SK-N-SH (cell line): ENCODE measurements around the gene STYXL2. TPM values are rescaled to one million over a fixed set of nuclear protein-coding genes. Genes with fewer than 3 reads are reported as not detected.

Source experiments
- CTCF ChIA-PET: fragments of 300-600, 350-600 bp; formaldehyde crosslinking; extraction: SDS; loops from one replicate; lab custom pipeline; 2021; lab: Yijun Ruan, JAX
- POLR2A ChIA-PET: fragments of 350-600 bp; sonication (Branson Sonifier 250); formaldehyde crosslinking; extraction: SDS; loops from one replicate; lab custom pipeline; 2020; ENCODE audit warnings: antibody characterized with exemption, inconsistent platforms; lab: Yijun Ruan, JAX
- DNase-seq: peaks from one replicate; pipeline ENCODE4 v3.0.0; 2012
- H2AFZ ChIP-seq: fragments of 200-600 bp; sonication (generic); 2 replicates; pipeline ENCODE4 v1.8.1; 2016; ENCODE audit warnings: antibody characterized with exemption, mild to moderate bottlenecking, low read depth
- H3F3A ChIP-seq: fragments of 200-600 bp; sonication (generic); replicated peaks from 2 replicates; pipeline ENCODE3; 2016; ENCODE audit warnings: antibody characterized with exemption, mild to moderate bottlenecking; ENCODE audit not compliant: insufficient read depth
- H3K27ac ChIP-seq, 2 experiments: fragments of 200-500 bp in 1 of 2; fragments of 200-600 bp in 1 of 2; sonication (Bioruptor generic) in 1 of 2; sonication (generic), shearing (Covaris generic) in 1 of 2; 2 replicates each; pipeline versions ENCODE4 v1.5.1 to v1.6.1; 2014 to 2016; ENCODE audit warnings: low read depth in 2 of 2, inconsistent platforms in 1 of 2, low read length in 1 of 2, mild to moderate bottlenecking in 1 of 2, mixed read lengths in 1 of 2
- H3K27me3 ChIP-seq: fragments of 200-600 bp; sonication (generic), shearing (Covaris generic); 2 replicates; pipeline ENCODE4 v1.6.1; 2016; ENCODE audit warnings: mixed run types; ENCODE audit not compliant: insufficient read depth
- H3K36me3 ChIP-seq, 2 experiments: fragments of 200-500 bp in 1 of 2; fragments of 200-600 bp in 1 of 2; sonication (Bioruptor generic) in 1 of 2; sonication (generic) in 1 of 2; replicated peaks in 1 of 2; 2 replicates each; pipeline versions ENCODE3 to v1.5.1; 2014 to 2016; ENCODE audit warnings: low read length in 1 of 2, mild to moderate bottlenecking in 1 of 2; ENCODE audit not compliant: insufficient read depth in 2 of 2, control insufficient read depth in 1 of 2
- H3K4me1 ChIP-seq, 2 experiments: fragments of 200-500 bp in 1 of 2; fragments of 200-600 bp in 1 of 2; sonication (Bioruptor generic) in 1 of 2; sonication (generic), shearing (Covaris generic) in 1 of 2; 2 replicates each; pipeline versions ENCODE4 v1.5.1 to v1.6.1; 2014 to 2016; ENCODE audit warnings: low read depth in 1 of 2, low read length in 1 of 2, mixed run types in 1 of 2; ENCODE audit not compliant: insufficient read depth in 2 of 2, control insufficient read depth in 1 of 2
- H3K4me2 ChIP-seq: fragments of 200-600 bp; sonication (generic), shearing (Covaris generic); 2 replicates; pipeline ENCODE4 v1.6.1; 2017; ENCODE audit warnings: mixed run types
- H3K4me3 ChIP-seq, 2 experiments: fragments of 200-500 bp in 1 of 2; fragments of 200-600 bp in 1 of 2; sonication (Bioruptor generic) in 1 of 2; sonication (generic), shearing (Covaris generic) in 1 of 2; 2 replicates each; pipeline versions ENCODE4 v1.5.1 to v1.8.1; 2014 to 2016; ENCODE audit warnings: low read depth in 2 of 2, inconsistent platforms in 1 of 2, low read length in 1 of 2, mild to moderate bottlenecking in 1 of 2, mixed read lengths in 1 of 2, moderate library complexity in 1 of 2
- H3K79me2 ChIP-seq: fragments of 200-600 bp; sonication (generic); 2 replicates; pipeline ENCODE4 v1.8.1; 2017; ENCODE audit warnings: mild to moderate bottlenecking; ENCODE audit not compliant: insufficient read depth
- H3K9ac ChIP-seq: fragments of 200-600 bp; sonication (generic); 2 replicates; pipeline ENCODE4 v1.6.1; 2017; ENCODE audit warnings: mixed run types
- H3K9me2 ChIP-seq: fragments of 200-600 bp; sonication (generic); 2 replicates; pipeline ENCODE4 v1.6.1; 2017; ENCODE audit warnings: mixed run types
- H3K9me3 ChIP-seq: fragments of 200-600 bp; sonication (generic); 2 replicates; pipeline ENCODE4 v1.6.1; 2017; ENCODE audit warnings: mixed run types, mild to moderate bottlenecking, moderate library complexity
- H4K20me1 ChIP-seq: fragments of 200-600 bp; sonication (generic); 2 replicates; pipeline ENCODE4 v1.6.1; 2017; ENCODE audit warnings: mild to moderate bottlenecking, mixed run types; ENCODE audit not compliant: insufficient read depth
- EP300 ChIP-seq, 2 experiments: IDR thresholded peaks; 2 replicates each; pipeline versions ENCODE4 v1.4.0 to v1.6.1; 2012; ENCODE audit warnings: borderline replicate concordance in 1 of 2, low read depth in 1 of 2, low read length in 1 of 2
- FOSL2 ChIP-seq: IDR thresholded peaks from 2 replicates; pipeline ENCODE4 v1.4.0; 2012; ENCODE audit warnings: low read depth, mild to moderate bottlenecking, moderate library complexity, borderline replicate concordance
- GATA2 ChIP-seq: sonication (generic); formaldehyde crosslinking; IDR thresholded peaks from 2 replicates; pipeline ENCODE4 v1.5.0; 2020; ENCODE audit warnings: mild to moderate bottlenecking, missing genetic modification reagents
- MXI1 ChIP-seq: IDR thresholded peaks from 2 replicates; pipeline ENCODE4 v1.6.1; 2012; ENCODE audit warnings: mild to moderate bottlenecking, low read depth, low read length, improper control_type of control experiment
- NRF1 ChIP-seq: IDR thresholded peaks from 2 replicates; pipeline ENCODE4 v1.6.1; 2012; ENCODE audit warnings: low read depth, mild to moderate bottlenecking, low read length
- POLR2AphosphoS5 ChIP-seq: IDR thresholded peaks from 2 replicates; pipeline ENCODE4 v1.6.1; 2012; ENCODE audit warnings: low read depth, low read length
- RAD21 ChIP-seq: IDR thresholded peaks from 2 replicates; pipeline ENCODE4 v1.6.1; 2012; ENCODE audit warnings: mild to moderate bottlenecking, low read length
- RFX5 ChIP-seq: IDR thresholded peaks from 2 replicates; pipeline ENCODE4 v1.6.1; 2012; ENCODE audit warnings: mild to moderate bottlenecking, improper control_type of control experiment, low read length
- RXRA ChIP-seq: IDR thresholded peaks from 2 replicates; pipeline ENCODE4 v1.4.0; 2012; ENCODE audit warnings: low read depth, mild to moderate bottlenecking, borderline replicate concordance
- SIN3A ChIP-seq: IDR thresholded peaks from 2 replicates; pipeline ENCODE4 v1.6.1; 2012; ENCODE audit warnings: low read depth, mild to moderate bottlenecking, low read length, moderate library complexity, borderline replicate concordance
- SMC3 ChIP-seq: IDR thresholded peaks from 2 replicates; pipeline ENCODE4 v1.6.1; 2012; ENCODE audit warnings: low read depth, low read length, improper control_type of control experiment
- TAF1 ChIP-seq: IDR thresholded peaks from 2 replicates; pipeline ENCODE4 v1.6.1; 2012; ENCODE audit warnings: low read depth, mild to moderate bottlenecking, low read length, moderate library complexity, borderline replicate concordance
- TEAD4 ChIP-seq: IDR thresholded peaks from 2 replicates; pipeline ENCODE4 v1.4.0; 2012; ENCODE audit warnings: mild to moderate bottlenecking, borderline replicate concordance; ENCODE audit not compliant: insufficient read depth
- WGBS: methylation state at CpG from one replicate; pipeline ENCODE4 v1.1.6; 2017; ENCODE audit warnings: low lambda C conversion rate; 5-methylcytosine and 5-hydroxymethylcytosine counted together
- polyA plus RNA-seq, 3 experiments: library from polyadenylated mRNA; depleted of rRNA; stranded (reverse); fragments of >200 nt; gene quantifications; 2 replicates each; pipeline ENCODE4 v1.2.3, GENCODE V29; 2012
- TF ChIP-seq, protein P1 (sequence below): IDR thresholded peaks from 2 replicates; pipeline ENCODE4 v1.4.0; 2012; ENCODE audit warnings: low read depth, borderline replicate concordance
- TF ChIP-seq, protein P2 (sequence below): fragments of 150-350 bp; IDR thresholded peaks from 2 replicates; pipeline ENCODE4 v1.6.1; 2017; ENCODE audit warnings: antibody characterized with exemption, low read length, low read depth, borderline replicate concordance
- TF ChIP-seq, protein P3 (sequence below): IDR thresholded peaks from 2 replicates; pipeline ENCODE4; 2012
- TF ChIP-seq, protein P4 (sequence below): IDR thresholded peaks from 2 replicates; pipeline ENCODE4 v1.4.0; 2012; ENCODE audit warnings: low read depth, borderline replicate concordance
- TF ChIP-seq, protein P5 (sequence below): IDR thresholded peaks from 2 replicates; pipeline ENCODE4 v1.4.0; 2012; ENCODE audit warnings: low read depth
- TF ChIP-seq, protein P6 (sequence below): IDR thresholded peaks from 2 replicates; pipeline ENCODE4 v1.6.1; 2012; ENCODE audit warnings: mild to moderate bottlenecking, low read depth, low read length, moderate library complexity

STYXL2 gene
- polyA plus RNA-seq, 1 of the 3 experiments (the other 2 are of a cell fraction): not detected

DNA sequence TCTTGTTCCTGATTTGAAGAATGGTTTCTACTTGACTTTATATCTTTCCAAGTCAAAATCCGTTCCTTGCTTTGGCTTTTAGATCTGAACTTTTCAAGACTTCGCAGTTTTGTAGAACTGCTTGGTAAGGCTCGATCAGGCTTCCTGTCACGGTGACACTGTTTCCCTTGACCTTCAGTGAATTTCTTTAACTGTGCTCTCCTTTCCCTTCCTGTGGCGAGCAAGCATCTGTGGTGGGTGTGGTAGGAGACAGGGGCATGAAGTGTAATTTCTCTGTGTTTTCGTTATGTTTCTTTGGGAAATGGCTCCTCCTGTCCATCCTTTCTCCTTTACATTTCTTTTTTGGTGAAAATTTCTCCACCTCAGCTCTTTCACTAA, 10.4 kb downstream of the STYXL2 start:
- no peaks in the 10 kb centered on the region for H3K9me2 ChIP-seq
- H3K79me2 ChIP-seq: no peaks in the 10 kb centered on the region
- ChIA-PET CTCF (interaction anchor here (0.9 to 1.6 kb wide), 4 partner anchors 10 to 194 kb away, joined by 3 to 5 read pairs (median 4); partner anchors contain the start of gene STYXL2), POLR2A (no interaction called here)
- no peak overlapping the region for H3K4me3 ChIP-seq
- H3F3A ChIP-seq: no peaks in the 10 kb centered on the region
- H3K36me3 ChIP-seq: no peaks in the 10 kb centered on the region
- H3K27me3 ChIP-seq: no peaks in the 10 kb centered on the region
- H3K4me1 ChIP-seq: no peaks in the 10 kb centered on the region
- TF ChIP-seq EP300 (IDR thresholded peaks at IDR 0.05; ENCODE audit: borderline replicate concordance in 1 of 2, low read depth in 1 of 2, low read length in 1 of 2): no peak
- TF ChIP-seq, protein P1, sequence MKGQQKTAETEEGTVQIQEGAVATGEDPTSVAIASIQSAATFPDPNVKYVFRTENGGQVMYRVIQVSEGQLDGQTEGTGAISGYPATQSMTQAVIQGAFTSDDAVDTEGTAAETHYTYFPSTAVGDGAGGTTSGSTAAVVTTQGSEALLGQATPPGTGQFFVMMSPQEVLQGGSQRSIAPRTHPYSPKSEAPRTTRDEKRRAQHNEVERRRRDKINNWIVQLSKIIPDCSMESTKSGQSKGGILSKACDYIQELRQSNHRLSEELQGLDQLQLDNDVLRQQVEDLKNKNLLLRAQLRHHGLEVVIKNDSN: no peak
- TF ChIP-seq RXRA: no peak
- no peak for TF ChIP-seq NRF1
- no peak for TF ChIP-seq RFX5
- no peak for TF ChIP-seq TEAD4
- TF ChIP-seq GATA2 (CRISPR knock-in tag): no peak
- TF ChIP-seq FOSL2: no peak
- no peak for TF ChIP-seq TAF1
- TF ChIP-seq, protein P2, sequence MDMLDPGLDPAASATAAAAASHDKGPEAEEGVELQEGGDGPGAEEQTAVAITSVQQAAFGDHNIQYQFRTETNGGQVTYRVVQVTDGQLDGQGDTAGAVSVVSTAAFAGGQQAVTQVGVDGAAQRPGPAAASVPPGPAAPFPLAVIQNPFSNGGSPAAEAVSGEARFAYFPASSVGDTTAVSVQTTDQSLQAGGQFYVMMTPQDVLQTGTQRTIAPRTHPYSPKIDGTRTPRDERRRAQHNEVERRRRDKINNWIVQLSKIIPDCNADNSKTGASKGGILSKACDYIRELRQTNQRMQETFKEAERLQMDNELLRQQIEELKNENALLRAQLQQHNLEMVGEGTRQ: no peak
- TF ChIP-seq, protein P3, sequence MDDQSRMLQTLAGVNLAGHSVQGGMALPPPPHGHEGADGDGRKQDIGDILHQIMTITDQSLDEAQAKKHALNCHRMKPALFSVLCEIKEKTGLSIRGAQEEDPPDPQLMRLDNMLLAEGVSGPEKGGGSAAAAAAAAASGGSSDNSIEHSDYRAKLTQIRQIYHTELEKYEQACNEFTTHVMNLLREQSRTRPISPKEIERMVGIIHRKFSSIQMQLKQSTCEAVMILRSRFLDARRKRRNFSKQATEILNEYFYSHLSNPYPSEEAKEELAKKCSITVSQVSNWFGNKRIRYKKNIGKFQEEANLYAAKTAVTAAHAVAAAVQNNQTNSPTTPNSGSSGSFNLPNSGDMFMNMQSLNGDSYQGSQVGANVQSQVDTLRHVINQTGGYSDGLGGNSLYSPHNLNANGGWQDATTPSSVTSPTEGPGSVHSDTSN: no peak
- TF ChIP-seq MXI1: no peak
- TF ChIP-seq, protein P4, sequence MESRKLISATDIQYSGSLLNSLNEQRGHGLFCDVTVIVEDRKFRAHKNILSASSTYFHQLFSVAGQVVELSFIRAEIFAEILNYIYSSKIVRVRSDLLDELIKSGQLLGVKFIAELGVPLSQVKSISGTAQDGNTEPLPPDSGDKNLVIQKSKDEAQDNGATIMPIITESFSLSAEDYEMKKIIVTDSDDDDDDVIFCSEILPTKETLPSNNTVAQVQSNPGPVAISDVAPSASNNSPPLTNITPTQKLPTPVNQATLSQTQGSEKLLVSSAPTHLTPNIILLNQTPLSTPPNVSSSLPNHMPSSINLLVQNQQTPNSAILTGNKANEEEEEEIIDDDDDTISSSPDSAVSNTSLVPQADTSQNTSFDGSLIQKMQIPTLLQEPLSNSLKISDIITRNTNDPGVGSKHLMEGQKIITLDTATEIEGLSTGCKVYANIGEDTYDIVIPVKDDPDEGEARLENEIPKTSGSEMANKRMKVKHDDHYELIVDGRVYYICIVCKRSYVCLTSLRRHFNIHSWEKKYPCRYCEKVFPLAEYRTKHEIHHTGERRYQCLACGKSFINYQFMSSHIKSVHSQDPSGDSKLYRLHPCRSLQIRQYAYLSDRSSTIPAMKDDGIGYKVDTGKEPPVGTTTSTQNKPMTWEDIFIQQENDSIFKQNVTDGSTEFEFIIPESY: no peak
- TF ChIP-seq, protein P5, sequence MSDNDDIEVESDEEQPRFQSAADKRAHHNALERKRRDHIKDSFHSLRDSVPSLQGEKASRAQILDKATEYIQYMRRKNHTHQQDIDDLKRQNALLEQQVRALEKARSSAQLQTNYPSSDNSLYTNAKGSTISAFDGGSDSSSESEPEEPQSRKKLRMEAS: no peak
- no peak for TF ChIP-seq SIN3A
- TF ChIP-seq, protein P6, sequence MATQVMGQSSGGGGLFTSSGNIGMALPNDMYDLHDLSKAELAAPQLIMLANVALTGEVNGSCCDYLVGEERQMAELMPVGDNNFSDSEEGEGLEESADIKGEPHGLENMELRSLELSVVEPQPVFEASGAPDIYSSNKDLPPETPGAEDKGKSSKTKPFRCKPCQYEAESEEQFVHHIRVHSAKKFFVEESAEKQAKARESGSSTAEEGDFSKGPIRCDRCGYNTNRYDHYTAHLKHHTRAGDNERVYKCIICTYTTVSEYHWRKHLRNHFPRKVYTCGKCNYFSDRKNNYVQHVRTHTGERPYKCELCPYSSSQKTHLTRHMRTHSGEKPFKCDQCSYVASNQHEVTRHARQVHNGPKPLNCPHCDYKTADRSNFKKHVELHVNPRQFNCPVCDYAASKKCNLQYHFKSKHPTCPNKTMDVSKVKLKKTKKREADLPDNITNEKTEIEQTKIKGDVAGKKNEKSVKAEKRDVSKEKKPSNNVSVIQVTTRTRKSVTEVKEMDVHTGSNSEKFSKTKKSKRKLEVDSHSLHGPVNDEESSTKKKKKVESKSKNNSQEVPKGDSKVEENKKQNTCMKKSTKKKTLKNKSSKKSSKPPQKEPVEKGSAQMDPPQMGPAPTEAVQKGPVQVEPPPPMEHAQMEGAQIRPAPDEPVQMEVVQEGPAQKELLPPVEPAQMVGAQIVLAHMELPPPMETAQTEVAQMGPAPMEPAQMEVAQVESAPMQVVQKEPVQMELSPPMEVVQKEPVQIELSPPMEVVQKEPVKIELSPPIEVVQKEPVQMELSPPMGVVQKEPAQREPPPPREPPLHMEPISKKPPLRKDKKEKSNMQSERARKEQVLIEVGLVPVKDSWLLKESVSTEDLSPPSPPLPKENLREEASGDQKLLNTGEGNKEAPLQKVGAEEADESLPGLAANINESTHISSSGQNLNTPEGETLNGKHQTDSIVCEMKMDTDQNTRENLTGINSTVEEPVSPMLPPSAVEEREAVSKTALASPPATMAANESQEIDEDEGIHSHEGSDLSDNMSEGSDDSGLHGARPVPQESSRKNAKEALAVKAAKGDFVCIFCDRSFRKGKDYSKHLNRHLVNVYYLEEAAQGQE: no peak
- TF ChIP-seq POLR2AphosphoS5: no peak
- TF ChIP-seq SMC3: no peak
- no peak for TF ChIP-seq RAD21
- H3K9me3 ChIP-seq: no peaks in the 10 kb centered on the region
- H3K9ac ChIP-seq: no peak overlapping the region
- no peak overlapping the region for H3K27ac ChIP-seq
- no peaks in the 10 kb centered on the region for H4K20me1 ChIP-seq
- no peak overlapping the region for H2AFZ ChIP-seq
- 73% methylated on average over 6 of the region's 6 CpGs for WGBS
- DNase-seq: no peak
- no peak overlapping the region for H3K4me2 ChIP-seq
